BE2C (cell line): ENCODE measurements around the gene MCAT.

Source experiments
- DNase-seq: peaks from one replicate; pipeline ENCODE4 v3.0.0-alpha.2; 2020
- H3K27me3 ChIP-seq: fragments of 250-450 bp; sonication (Bioruptor Pico); 2 replicates; pipeline ENCODE4 v1.5.1; 2020; ENCODE audit warnings: mild to moderate bottlenecking
- H3K36me3 ChIP-seq: fragments of 250-450 bp; sonication (Bioruptor Pico); 2 replicates; pipeline ENCODE4 v1.5.1; 2020; ENCODE audit warnings: mild to moderate bottlenecking
- H3K4me1 ChIP-seq: fragments of 250-450 bp; sonication (Bioruptor Pico); 2 replicates; pipeline ENCODE4 v1.5.1; 2020
- H3K4me3 ChIP-seq: 2 replicates; pipeline ENCODE4 v1.5.1; 2011; ENCODE audit warnings: low read depth, low read length
- H3K9me3 ChIP-seq: fragments of 250-450 bp; sonication (Bioruptor Pico); 2 replicates; pipeline ENCODE4 v1.5.1; 2020
- CTCF ChIP-seq: IDR thresholded peaks from 2 replicates; pipeline ENCODE4 v1.5.1; 2012; ENCODE audit warnings: mild to moderate bottlenecking, low read depth, low read length

MCAT gene

GRCh38 chr22:43126501-43127165 is 16.6 kb downstream of the MCAT start:
- peaks cover 5% of the 10 kb centered on the region for H3K36me3 ChIP-seq
- no peak for DNase-seq
- H3K4me3 ChIP-seq = no peak overlapping the region
- no peaks in the 10 kb centered on the region for H3K27me3 ChIP-seq
- no peak for TF ChIP-seq CTCF
- H3K9me3 ChIP-seq = no peaks in the 10 kb centered on the region
- no peaks in the 10 kb centered on the region for H3K4me1 ChIP-seq

GRCh38 chr22:43118953-43119458 is 24.2 kb downstream of the MCAT start:
- no peak for TF ChIP-seq CTCF
- H3K4me3 ChIP-seq = no peak overlapping the region
- no peaks in the 10 kb centered on the region for H3K36me3 ChIP-seq
- peak; percentile 75 for DNase-seq
- no peaks in the 10 kb centered on the region for H3K9me3 ChIP-seq
- H3K4me1 ChIP-seq = 0 out of 2 replicates have a peak, but pooled peaks cover 2% of the 10 kb centered on the region
- H3K27me3 ChIP-seq = no peaks in the 10 kb centered on the region; the same call in 1 of the 2 replicates

DNA sequence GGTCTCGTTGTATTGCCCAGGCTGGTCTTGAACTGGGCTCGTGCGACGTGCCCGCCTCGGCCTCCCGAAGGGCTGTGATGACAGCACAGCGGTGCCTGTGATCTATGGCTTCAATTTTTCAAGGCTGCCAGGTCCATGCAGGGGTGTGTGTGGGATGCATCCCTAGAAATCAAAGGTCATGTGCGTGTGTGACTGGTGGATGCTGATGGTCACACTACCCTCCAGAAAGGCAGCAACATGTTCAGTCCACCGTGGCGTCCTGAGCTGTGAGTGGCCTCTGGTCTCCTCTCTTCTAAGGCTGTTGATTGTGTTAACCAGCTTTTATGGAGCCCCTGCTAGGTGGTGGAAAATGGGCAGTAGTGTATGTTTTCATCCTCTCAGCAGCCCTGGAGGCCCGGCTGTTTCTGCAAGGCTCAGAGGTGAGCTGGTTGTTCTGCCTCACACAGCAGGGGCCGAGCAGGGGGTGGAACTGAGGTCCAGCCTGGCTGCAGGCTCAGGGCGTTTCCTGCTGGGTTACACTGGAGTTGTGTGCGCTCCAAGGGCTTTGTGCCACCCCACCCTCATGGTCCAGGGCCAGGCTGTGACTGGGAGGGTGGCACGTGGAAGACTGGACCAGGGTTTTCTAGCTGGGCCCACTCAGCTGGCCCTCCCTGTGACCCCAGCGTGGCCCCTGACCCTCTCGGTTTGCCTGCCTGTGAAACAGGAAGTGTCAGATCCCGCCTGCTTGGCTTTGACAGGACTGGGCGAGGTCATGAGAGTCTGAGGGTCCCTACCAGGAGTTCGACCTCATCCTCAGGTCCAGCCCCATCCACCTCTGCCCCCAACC is 25.0 kb downstream of the MCAT start:
- 0 out of 2 replicates have a peak, but pooled peaks cover 2% of the 10 kb centered on the region for H3K4me1 ChIP-seq
- no peak for DNase-seq
- H3K27me3 ChIP-seq = no peaks in the 10 kb centered on the region; the same call in 1 of the 2 replicates
- H3K9me3 ChIP-seq = no peaks in the 10 kb centered on the region
- TF ChIP-seq CTCF = no peak
- H3K4me3 ChIP-seq = no peak overlapping the region
- H3K36me3 ChIP-seq = no peaks in the 10 kb centered on the region

- DNase-seq = no peak
- Histone ChIP-seq H3K36me3 (no peaks in the 10 kb centered on the region), H3K9me3 (no peaks in the 10 kb centered on the region), H3K27me3 (peaks cover under 1% of the 10 kb centered on the region), H3K4me3 (no peak overlapping the region), H3K4me1 (0 out of 2 replicates have a peak, but pooled peaks cover 2% of the 10 kb centered on the region)
- no peak for TF ChIP-seq CTCF
Observed at GRCh38 chr22:43116932-43117331, 26.3 kb downstream of the MCAT start.

GRCh38 chr22:43114958-43115357 is 28.2 kb downstream of the MCAT start:
- TF ChIP-seq CTCF = no peak
- Histone ChIP-seq H3K4me3 (no peak overlapping the region), H3K36me3 (no peaks in the 10 kb centered on the region), H3K27me3 (peaks cover 19% of the 10 kb centered on the region), H3K4me1 (0 out of 2 replicates have a peak, but pooled peaks cover 2% of the 10 kb centered on the region), H3K9me3 (no peaks in the 10 kb centered on the region)
- no peak for DNase-seq
